ENCODE results near the gene HORMAD2.

The HORMAD2 gene

GRCh38 chr22:30187094-30187493 lies 106.8 kb downstream of the HORMAD2 start:
- POLR2A ChIA-PET = no interaction called here
- no peak for TF ChIP-seq CTBP1 (IDR thresholded peaks at IDR 0.05; ENCODE audit: borderline replicate concordance)
- TF ChIP-seq SUZ12 (IDR thresholded peaks at IDR 0.05) = no peak
- no peak for TF ChIP-seq FOXK2 (IDR thresholded peaks at IDR 0.05)
- no peak for TF ChIP-seq FOXM1 (IDR thresholded peaks at IDR 0.05; ENCODE audit: borderline replicate concordance)
- TF ChIP-seq SP1 (IDR thresholded peaks at IDR 0.05) = no peak
- no peak for TF ChIP-seq L3MBTL2 (conservative IDR thresholded peaks at IDR 0.05)
- no peak for TF ChIP-seq ZNF384 (IDR thresholded peaks at IDR 0.05)
- no peak for TF ChIP-seq ARNT (IDR thresholded peaks at IDR 0.05)
- CTCF ChIA-PET = no interaction called here
- DNase-seq (ENCODE audit: extremely low spot score) = no peak

DNA sequence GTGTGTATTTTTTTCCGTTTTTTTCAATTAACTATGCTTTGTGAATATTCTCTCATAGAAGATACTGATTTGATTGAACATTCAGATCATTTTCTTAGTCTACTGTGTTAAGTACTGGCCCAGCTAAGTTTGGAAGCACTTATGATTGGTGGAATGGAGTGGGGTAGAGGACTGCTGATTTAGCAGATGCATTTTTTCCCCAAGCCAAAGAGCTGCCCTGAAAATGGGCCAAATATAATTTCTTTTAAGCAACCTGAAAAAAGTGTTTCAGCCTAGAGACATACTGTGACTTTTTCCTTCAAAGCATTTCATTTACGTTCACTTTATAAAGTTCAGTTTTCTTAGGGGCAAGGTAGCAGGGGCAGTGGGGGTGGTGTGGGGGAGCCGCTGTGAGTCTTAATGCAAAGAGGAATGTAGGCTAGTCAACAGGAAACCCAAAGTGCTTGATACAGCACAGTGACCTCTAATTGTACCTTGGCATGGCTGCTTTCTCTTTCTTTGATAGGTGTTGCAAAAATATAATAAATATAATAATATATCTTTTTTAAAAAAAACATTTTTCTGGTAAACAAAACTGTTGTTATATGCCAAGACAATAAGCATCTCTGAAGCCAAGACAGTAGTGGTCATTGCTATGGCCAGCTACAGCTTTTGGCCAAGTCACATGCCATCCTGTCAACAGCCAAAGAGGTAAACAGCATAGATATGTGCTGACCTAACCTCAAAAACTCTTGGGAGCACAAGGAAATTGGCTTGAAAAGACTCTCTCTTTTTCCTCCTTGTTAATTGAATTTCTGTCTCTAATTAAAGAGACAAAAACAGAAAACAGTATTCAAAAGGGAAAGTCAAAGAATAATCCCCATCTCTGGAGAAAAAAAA lies 107.5 kb downstream of the HORMAD2 start:
- TF ChIP-seq ARNT (IDR thresholded peaks at IDR 0.05) (no peak), FOXM1 (IDR thresholded peaks at IDR 0.05; ENCODE audit: borderline replicate concordance) (no peak), BHLHE40 (IDR thresholded peaks at IDR 0.05; ENCODE audit: borderline replicate concordance) (no peak), ZNF384 (IDR thresholded peaks at IDR 0.05) (no peak), TARDBP (IDR thresholded peaks at IDR 0.05) (no peak), FOXK2 (IDR thresholded peaks at IDR 0.05) (no peak)
- TF ChIP-seq, protein P1, sequence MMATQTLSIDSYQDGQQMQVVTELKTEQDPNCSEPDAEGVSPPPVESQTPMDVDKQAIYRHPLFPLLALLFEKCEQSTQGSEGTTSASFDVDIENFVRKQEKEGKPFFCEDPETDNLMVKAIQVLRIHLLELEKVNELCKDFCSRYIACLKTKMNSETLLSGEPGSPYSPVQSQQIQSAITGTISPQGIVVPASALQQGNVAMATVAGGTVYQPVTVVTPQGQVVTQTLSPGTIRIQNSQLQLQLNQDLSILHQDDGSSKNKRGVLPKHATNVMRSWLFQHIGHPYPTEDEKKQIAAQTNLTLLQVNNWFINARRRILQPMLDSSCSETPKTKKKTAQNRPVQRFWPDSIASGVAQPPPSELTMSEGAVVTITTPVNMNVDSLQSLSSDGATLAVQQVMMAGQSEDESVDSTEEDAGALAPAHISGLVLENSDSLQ (IDR thresholded peaks at IDR 0.05) = no peak
- no peak for DNase-seq (ENCODE audit: extremely low spot score)
- ChIA-PET POLR2A (no interaction called here), CTCF (no interaction called here)

GRCh38 chr22:30188911-30189310 lies 108.6 kb downstream of the HORMAD2 start:
- CTCF ChIA-PET = interaction anchor here (0.7 kb wide), 1 partner anchor 95 kb away, joined by 6 read pairs; no protein-coding TSS in a partner anchor

DNA sequence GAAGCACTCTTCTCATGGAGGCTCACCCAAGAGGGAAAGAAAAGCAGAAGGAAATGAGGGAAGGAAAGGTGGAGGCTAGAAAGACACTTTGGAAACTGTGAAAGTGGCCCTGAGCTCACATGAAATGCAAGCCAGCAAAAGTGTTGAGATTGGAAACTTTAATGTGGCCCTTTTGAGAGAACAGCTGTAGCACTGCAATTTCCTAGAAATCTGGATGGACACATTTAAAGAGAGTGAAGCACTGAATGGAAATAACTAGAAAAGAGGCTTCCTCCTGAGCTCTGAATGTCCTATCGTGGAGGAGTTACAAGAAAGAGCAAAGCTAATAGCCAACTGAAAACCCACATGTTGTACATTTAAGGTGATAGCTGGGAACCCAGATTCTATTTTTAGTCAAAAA lies 110.3 kb downstream of the HORMAD2 start:
- no peak for DNase-seq (ENCODE audit: extremely low spot score)
- POLR2A ChIA-PET = interaction anchor here (0.9 kb wide), 1 partner anchor 12 kb away, joined by 3 read pairs; no protein-coding TSS in a partner anchor
- CTCF ChIA-PET = interaction anchor here (1.1 to 1.4 kb wide), 2 partner anchors 9 to 12 kb away, joined by 3 to 4 read pairs; no protein-coding TSS in a partner anchor
- TF ChIP-seq ELF4 (IDR thresholded peaks at IDR 0.05) (no peak), FOXM1 (IDR thresholded peaks at IDR 0.05; ENCODE audit: borderline replicate concordance) (no peak), HDGF (IDR thresholded peaks at IDR 0.05; ENCODE audit: borderline replicate concordance) (no peak), ARNT (IDR thresholded peaks at IDR 0.05) (no peak), BHLHE40 (IDR thresholded peaks at IDR 0.05; ENCODE audit: borderline replicate concordance) (no peak), SUZ12 (IDR thresholded peaks at IDR 0.05) (no peak)

More at GRCh38 chr22:30188911-30189310, 108.6 kb downstream of the HORMAD2 start:
- no peak for DNase-seq (ENCODE audit: extremely low spot score)
- POLR2A ChIA-PET = no interaction called here
- TF ChIP-seq ELF4 (IDR thresholded peaks at IDR 0.05) (no peak), FOXK2 (IDR thresholded peaks at IDR 0.05) (no peak), SP1 (IDR thresholded peaks at IDR 0.05) (no peak), CTBP1 (IDR thresholded peaks at IDR 0.05; ENCODE audit: borderline replicate concordance) (no peak), FOXM1 (IDR thresholded peaks at IDR 0.05; ENCODE audit: borderline replicate concordance) (no peak), ARNT (IDR thresholded peaks at IDR 0.05) (no peak), TARDBP (IDR thresholded peaks at IDR 0.05) (no peak)
- TF ChIP-seq, protein P1 (IDR thresholded peaks at IDR 0.05) = no peak

DNA sequence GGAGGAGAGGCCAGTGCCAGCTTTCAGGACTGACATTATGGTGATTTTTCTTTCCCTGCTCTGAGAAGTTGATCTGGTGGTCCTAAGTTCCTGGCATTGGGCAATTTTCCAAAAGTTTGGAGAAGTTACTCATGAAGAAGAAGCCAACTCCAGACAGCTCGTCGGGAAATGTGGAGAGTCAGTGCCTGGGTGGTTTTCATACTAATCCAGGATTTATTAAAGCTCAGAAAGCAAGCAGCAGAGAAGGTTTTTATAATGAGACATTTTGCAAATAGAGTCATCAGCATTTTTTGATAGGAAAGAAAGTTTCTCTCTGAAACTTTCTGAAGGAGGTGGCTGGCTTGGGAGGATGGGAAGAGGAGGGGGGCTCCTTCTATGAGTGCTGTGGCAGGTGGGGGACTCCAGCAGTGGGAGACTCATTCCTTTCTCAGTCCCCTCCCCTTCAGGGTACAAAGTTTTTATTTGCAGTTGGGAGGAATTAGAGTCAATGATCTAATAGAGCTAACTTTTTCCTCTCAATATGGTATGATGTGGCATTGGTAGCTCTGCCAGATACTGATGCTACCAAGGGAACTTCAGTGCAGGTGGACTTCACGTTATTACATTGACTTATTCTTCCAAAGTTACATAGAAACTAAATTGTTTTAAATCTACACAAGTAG lies 110.9 kb downstream of the HORMAD2 start:
- ChIA-PET CTCF (interaction anchor here (1.1 to 1.4 kb wide), 2 partner anchors 9 to 13 kb away, joined by 3 to 4 read pairs; no protein-coding TSS in a partner anchor), POLR2A (interaction anchor here (0.9 kb wide), 1 partner anchor 12 kb away, joined by 3 read pairs; no protein-coding TSS in a partner anchor)
- TF ChIP-seq FOXM1 (IDR thresholded peaks at IDR 0.05; ENCODE audit: borderline replicate concordance) (no peak), L3MBTL2 (conservative IDR thresholded peaks at IDR 0.05) (no peak), CTBP1 (IDR thresholded peaks at IDR 0.05; ENCODE audit: borderline replicate concordance) (no peak), NFRKB (IDR thresholded peaks at IDR 0.05) (no peak), ZNF384 (IDR thresholded peaks at IDR 0.05) (no peak), ELF4 (IDR thresholded peaks at IDR 0.05) (no peak), LEF1 (IDR thresholded peaks at IDR 0.05; ENCODE audit: borderline replicate concordance) (no peak)
- no peak for DNase-seq (ENCODE audit: extremely low spot score)

DNA sequence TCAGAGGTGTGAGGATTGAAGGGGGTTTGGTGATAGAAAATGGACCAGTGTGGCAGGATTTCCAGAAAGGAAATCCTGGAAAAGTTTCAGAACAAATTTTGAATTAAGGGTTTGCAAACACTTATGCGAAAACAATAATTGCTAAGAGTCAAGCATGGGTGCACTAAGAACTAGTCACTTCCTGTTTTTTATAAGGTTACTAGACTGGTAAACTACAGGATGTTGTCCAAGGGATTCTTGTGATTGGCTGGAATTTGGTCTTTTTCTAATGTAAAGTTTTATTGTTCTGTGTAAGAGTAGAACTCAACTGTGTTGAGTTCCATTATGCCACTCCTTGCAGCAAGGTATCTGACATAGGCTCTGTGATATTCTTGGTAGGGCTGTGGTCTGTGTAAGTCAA lies 112.2 kb downstream of the HORMAD2 start:
- no peak for DNase-seq (ENCODE audit: extremely low spot score)
- ChIA-PET CTCF (no interaction called here), POLR2A (no interaction called here)

More for the DNA sequence above, 112.2 kb downstream of the HORMAD2 start:
- TF ChIP-seq SP1 (IDR thresholded peaks at IDR 0.05) (no peak), TARDBP (IDR thresholded peaks at IDR 0.05) (no peak), CTBP1 (IDR thresholded peaks at IDR 0.05; ENCODE audit: borderline replicate concordance) (no peak), BHLHE40 (IDR thresholded peaks at IDR 0.05; ENCODE audit: borderline replicate concordance) (no peak), HDGF (IDR thresholded peaks at IDR 0.05; ENCODE audit: borderline replicate concordance) (no peak), ARNT (IDR thresholded peaks at IDR 0.05) (no peak), SUZ12 (IDR thresholded peaks at IDR 0.05) (no peak)
